Activated CD8-positive, alpha-beta memory T cell treated with anti-CD3 and anti-CD28 coated beads for 48 hours (primary cell): Measurements from ENCODE around the gene UBN2.

Experiments
- DNase-seq, 3 experiments: peaks; one replicate each; pipeline ENCODE4 v3.0.0-alpha.2; 2020; ENCODE audit warnings: low read depth in 2 of 3, low spot score in 2 of 3

The UBN2 gene

GRCh38 chr7:139341776-139342226 is 110.8 kb downstream of the UBN2 start:
- no peak for DNase-seq

- no peak for DNase-seq
These were observed 114.0 kb downstream of the UBN2 start for GRCh38 chr7:139345042-139345441.

- DNase-seq: no peak
These were observed 120.0 kb downstream of the UBN2 start for GRCh38 chr7:139351027-139351426.

GRCh38 chr7:139354729-139355128 is 123.7 kb downstream of the UBN2 start:
- no peak for DNase-seq

GRCh38 chr7:139355320-139355719 is 124.3 kb downstream of the UBN2 start:
- DNase-seq: no peak
